Chondrocyte (in vitro differentiated cells): ENCODE results near the gene STXBP1. TPM values are rescaled to one million over a fixed set of nuclear protein-coding genes. Genes with fewer than 3 reads are reported as not detected.

ENCODE experiments used
- DNase-seq: peaks from one replicate; pipeline ENCODE4 v3.0.0; 2021; ENCODE audit warnings: mixed read lengths, low spot score
- H3K27ac Mint-ChIP-seq: one replicate; pipeline ENCODE4 v1.8.0; 2021; ENCODE audit warnings: mild to moderate bottlenecking, moderate library complexity, mixed read lengths; ENCODE audit not compliant: unreplicated experiment
- H3K27me3 Mint-ChIP-seq: 2 replicates; pipeline ENCODE4 v1.8.0; 2021; ENCODE audit warnings: low read depth, mixed read lengths
- H3K36me3 Mint-ChIP-seq: 2 replicates; pipeline ENCODE4 v1.8.0; 2021; ENCODE audit warnings: low read depth, mixed read lengths
- H3K4me1 Mint-ChIP-seq: 2 replicates; pipeline ENCODE4 v1.8.0; 2021; ENCODE audit warnings: low read depth, mild to moderate bottlenecking, mixed read lengths
- H3K4me3 Mint-ChIP-seq: one replicate; pipeline ENCODE4 v1.8.0; 2021; ENCODE audit warnings: mild to moderate bottlenecking, moderate library complexity, mixed read lengths; ENCODE audit not compliant: unreplicated experiment
- H3K9me3 Mint-ChIP-seq: 2 replicates; pipeline ENCODE4 v1.8.0; 2021; ENCODE audit warnings: low read depth, mixed read lengths
- total RNA-seq: library from RNA; stranded (reverse); gene quantifications from 3 replicates; pipeline ENCODE4 v1.2.1, GENCODE V29; 2021
- TF ChIP-seq, protein P1 (sequence below): fragments of 200-600 bp; sonication (generic); IDR thresholded peaks from 2 replicates; pipeline ENCODE4 v1.5.0; 2021; ENCODE audit warnings: antibody characterized with exemption, mild to moderate bottlenecking, moderate library complexity

The STXBP1 gene
- total RNA-seq, 1 donor from 2014 or later = 41.6 TPM

GRCh38 chr9:127692071-127692470, 80.0 kb downstream of the STXBP1 start:
- Mint-ChIP-seq H3K36me3 (peaks cover 15% of the 10 kb centered on the region), H3K27me3 (no peaks in the 10 kb centered on the region), H3K27ac (no peak overlapping the region), H3K9me3 (no peaks in the 10 kb centered on the region), H3K4me1 (peaks cover 9% of the 10 kb centered on the region), H3K4me3 (no peak overlapping the region)
- TF ChIP-seq, protein P1, sequence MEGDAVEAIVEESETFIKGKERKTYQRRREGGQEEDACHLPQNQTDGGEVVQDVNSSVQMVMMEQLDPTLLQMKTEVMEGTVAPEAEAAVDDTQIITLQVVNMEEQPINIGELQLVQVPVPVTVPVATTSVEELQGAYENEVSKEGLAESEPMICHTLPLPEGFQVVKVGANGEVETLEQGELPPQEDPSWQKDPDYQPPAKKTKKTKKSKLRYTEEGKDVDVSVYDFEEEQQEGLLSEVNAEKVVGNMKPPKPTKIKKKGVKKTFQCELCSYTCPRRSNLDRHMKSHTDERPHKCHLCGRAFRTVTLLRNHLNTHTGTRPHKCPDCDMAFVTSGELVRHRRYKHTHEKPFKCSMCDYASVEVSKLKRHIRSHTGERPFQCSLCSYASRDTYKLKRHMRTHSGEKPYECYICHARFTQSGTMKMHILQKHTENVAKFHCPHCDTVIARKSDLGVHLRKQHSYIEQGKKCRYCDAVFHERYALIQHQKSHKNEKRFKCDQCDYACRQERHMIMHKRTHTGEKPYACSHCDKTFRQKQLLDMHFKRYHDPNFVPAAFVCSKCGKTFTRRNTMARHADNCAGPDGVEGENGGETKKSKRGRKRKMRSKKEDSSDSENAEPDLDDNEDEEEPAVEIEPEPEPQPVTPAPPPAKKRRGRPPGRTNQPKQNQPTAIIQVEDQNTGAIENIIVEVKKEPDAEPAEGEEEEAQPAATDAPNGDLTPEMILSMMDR = no peak
- DNase-seq = no peak

DNA sequence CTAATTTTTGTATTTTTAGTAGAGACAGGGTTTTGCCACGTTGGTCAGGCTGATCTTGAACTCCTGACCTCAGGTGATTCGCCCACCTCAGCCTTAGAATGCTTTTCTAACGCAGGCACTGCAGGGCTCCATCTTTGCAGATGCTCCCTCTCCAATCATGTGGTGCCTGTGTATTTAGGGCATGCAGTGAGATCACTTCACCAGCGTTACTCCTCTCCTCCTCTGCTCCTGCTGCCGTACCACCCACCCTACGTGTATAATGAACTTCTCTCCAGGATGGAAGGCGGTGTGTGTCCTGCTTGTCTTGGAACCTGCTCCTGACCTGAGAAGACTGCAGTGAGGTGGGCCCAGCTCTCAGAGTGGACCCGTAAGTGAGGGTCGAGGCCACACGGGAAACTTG, 81.1 kb downstream of the STXBP1 start:
- TF ChIP-seq, protein P1 = no peak
- no peak for DNase-seq
- Mint-ChIP-seq H3K9me3 (no peaks in the 10 kb centered on the region), H3K27me3 (no peaks in the 10 kb centered on the region), H3K4me1 (peaks cover 9% of the 10 kb centered on the region), H3K27ac (no peak overlapping the region), H3K36me3 (peaks cover 15% of the 10 kb centered on the region), H3K4me3 (no peak overlapping the region)

GRCh38 chr9:127693697-127694096, 81.6 kb downstream of the STXBP1 start:
- peaks cover 9% of the 10 kb centered on the region for H3K4me1 Mint-ChIP-seq
- H3K27me3 Mint-ChIP-seq = no peaks in the 10 kb centered on the region
- TF ChIP-seq, protein P1 = no peak
- no peaks in the 10 kb centered on the region for H3K9me3 Mint-ChIP-seq
- H3K36me3 Mint-ChIP-seq = peaks cover 15% of the 10 kb centered on the region
- no peak for DNase-seq
- no peak overlapping the region for H3K4me3 Mint-ChIP-seq
- no peak overlapping the region for H3K27ac Mint-ChIP-seq

- Mint-ChIP-seq H3K4me3 (no peak overlapping the region), H3K9me3 (no peaks in the 10 kb centered on the region), H3K27ac (no peak overlapping the region), H3K4me1 (peaks cover 17% of the 10 kb centered on the region), H3K36me3 (peaks cover 12% of the 10 kb centered on the region), H3K27me3 (no peaks in the 10 kb centered on the region)
- TF ChIP-seq, protein P1 = no peak
- no peak for DNase-seq
Measured at GRCh38 chr9:127694890-127695720, 83.0 kb downstream of the STXBP1 start.

- H3K4me3 Mint-ChIP-seq = no peak overlapping the region
- no peaks in the 10 kb centered on the region for H3K9me3 Mint-ChIP-seq
- TF ChIP-seq, protein P1 = no peak
- peaks cover 17% of the 10 kb centered on the region for H3K4me1 Mint-ChIP-seq
- no peak for DNase-seq
- H3K27ac Mint-ChIP-seq = no peak overlapping the region
- no peaks in the 10 kb centered on the region for H3K27me3 Mint-ChIP-seq
- H3K36me3 Mint-ChIP-seq = peaks cover 1% of the 10 kb centered on the region
Measured at GRCh38 chr9:127697575-127697974, 85.5 kb downstream of the STXBP1 start.
